ENCODE measurements around the gene NUP160.
"Not testable (repeated sequence)": the region's sequence is repeated elsewhere in the genome, so short reads cannot be mapped to it uniquely, and the experiment has no call there.

Gene NUP160

GRCh38 chr11:47889714-47890441 is 41.7 kb upstream of the NUP160 start:
- Histone ChIP-seq H3K9me2 (ENCODE audit: low read depth, low read length) (no peaks in the 10 kb centered on the region), H3K4me3 (ENCODE audit: low read depth, low read length, poor library complexity, severe bottlenecking) (no peak overlapping the region), H3K79me2 (ENCODE audit: insufficient read depth, low read length) (no peaks in the 10 kb centered on the region), H3F3A (ENCODE audit: insufficient read depth, low read length) (no peaks in the 10 kb centered on the region), H3K36me3 (ENCODE audit: insufficient read depth, low read length) (no peaks in the 10 kb centered on the region), H2AFZ (ENCODE audit: low read length) (no peak overlapping the region), H4K20me1 (ENCODE audit: insufficient read depth, low read length) (no peaks in the 10 kb centered on the region), H3K27ac (ENCODE audit: low read depth, low read length, poor library complexity, severe bottlenecking) (no peak overlapping the region), H3K27me3 (ENCODE audit: insufficient read depth, low read length) (no peaks in the 10 kb centered on the region), H3K4me2 (ENCODE audit: low read length) (no peak overlapping the region), H3K9me3 (ENCODE audit: low read length) (no peaks in the 10 kb centered on the region), H3K4me1 (ENCODE audit: insufficient read depth, low read length, severe bottlenecking) (peaks cover 11% of the 10 kb centered on the region), H3K9ac (ENCODE audit: low read length) (no peak overlapping the region)
- no peak for TF ChIP-seq CTCF (IDR thresholded peaks at IDR 0.05; ENCODE audit: low read length)
- no peak for TF ChIP-seq EZH2 (IDR thresholded peaks at IDR 0.05; ENCODE audit: borderline replicate concordance, low read length)

- Histone ChIP-seq H3K36me3 (ENCODE audit: insufficient read depth, low read length) (no peaks in the 10 kb centered on the region), H3K9me2 (ENCODE audit: low read depth, low read length) (no peaks in the 10 kb centered on the region), H3K27me3 (ENCODE audit: insufficient read depth, low read length) (no peaks in the 10 kb centered on the region), H2AFZ (ENCODE audit: low read length) (no peak overlapping the region), H3K4me3 (ENCODE audit: low read depth, low read length, poor library complexity, severe bottlenecking) (no peak overlapping the region), H3K4me2 (ENCODE audit: low read length) (no peak overlapping the region), H3K9me3 (ENCODE audit: low read length) (no peaks in the 10 kb centered on the region), H3K27ac (ENCODE audit: low read depth, low read length, poor library complexity, severe bottlenecking) (no peak overlapping the region), H4K20me1 (ENCODE audit: insufficient read depth, low read length) (no peaks in the 10 kb centered on the region), H3K9ac (ENCODE audit: low read length) (no peak overlapping the region), H3K4me1 (ENCODE audit: insufficient read depth, low read length, severe bottlenecking) (peaks cover 11% of the 10 kb centered on the region), H3F3A (ENCODE audit: insufficient read depth, low read length) (no peaks in the 10 kb centered on the region), H3K79me2 (ENCODE audit: insufficient read depth, low read length) (no peaks in the 10 kb centered on the region)
- TF ChIP-seq EZH2 (IDR thresholded peaks at IDR 0.05; ENCODE audit: borderline replicate concordance, low read length), result no peak
- TF ChIP-seq CTCF (IDR thresholded peaks at IDR 0.05; ENCODE audit: low read length), result no peak
Measured at GRCh38 chr11:47887910-47888569, 39.9 kb upstream of the NUP160 start.

GRCh38 chr11:47886096-47886495 is 37.9 kb upstream of the NUP160 start:
- Histone ChIP-seq H3K4me2 (ENCODE audit: low read length) (no peak overlapping the region), H3K27ac (ENCODE audit: low read depth, low read length, poor library complexity, severe bottlenecking) (no peak overlapping the region), H3K9ac (ENCODE audit: low read length) (no peak overlapping the region), H3K36me3 (ENCODE audit: insufficient read depth, low read length) (no peaks in the 10 kb centered on the region), H3K4me1 (ENCODE audit: insufficient read depth, low read length, severe bottlenecking) (peaks cover 11% of the 10 kb centered on the region), H3K9me3 (ENCODE audit: low read length) (no peaks in the 10 kb centered on the region), H3K9me2 (ENCODE audit: low read depth, low read length) (no peaks in the 10 kb centered on the region), H3F3A (ENCODE audit: insufficient read depth, low read length) (no peaks in the 10 kb centered on the region), H3K79me2 (ENCODE audit: insufficient read depth, low read length) (no peaks in the 10 kb centered on the region), H3K27me3 (ENCODE audit: insufficient read depth, low read length) (no peaks in the 10 kb centered on the region), H3K4me3 (ENCODE audit: low read depth, low read length, poor library complexity, severe bottlenecking) (no peak overlapping the region), H4K20me1 (ENCODE audit: insufficient read depth, low read length) (no peaks in the 10 kb centered on the region), H2AFZ (ENCODE audit: low read length) (no peak overlapping the region)
- TF ChIP-seq CTCF (IDR thresholded peaks at IDR 0.05; ENCODE audit: low read length) (no peak), EZH2 (IDR thresholded peaks at IDR 0.05; ENCODE audit: borderline replicate concordance, low read length) (no peak)

GRCh38 chr11:47882437-47882836 is 34.3 kb upstream of the NUP160 start:
- H3K4me1 ChIP-seq (ENCODE audit: insufficient read depth, low read length, severe bottlenecking), result peaks cover 25% of the 10 kb centered on the region
- H2AFZ ChIP-seq (ENCODE audit: low read length); H3F3A ChIP-seq (ENCODE audit: insufficient read depth, low read length); H3K4me2 ChIP-seq (ENCODE audit: low read length); H3K9me2 ChIP-seq (ENCODE audit: low read depth, low read length); H3K27ac ChIP-seq (ENCODE audit: low read depth, low read length, poor library complexity, severe bottlenecking); H3K27me3 ChIP-seq (ENCODE audit: insufficient read depth, low read length); H3K9ac ChIP-seq (ENCODE audit: low read length); H3K36me3 ChIP-seq (ENCODE audit: insufficient read depth, low read length); H3K79me2 ChIP-seq (ENCODE audit: insufficient read depth, low read length); H3K4me3 ChIP-seq (ENCODE audit: low read depth, low read length, poor library complexity, severe bottlenecking); H3K9me3 ChIP-seq (ENCODE audit: low read length); H4K20me1 ChIP-seq (ENCODE audit: insufficient read depth, low read length): not testable (repeated sequence)

Data from OCI-LY1 (cell line).